Measurements from ENCODE around the gene ITFG1.

DNA sequence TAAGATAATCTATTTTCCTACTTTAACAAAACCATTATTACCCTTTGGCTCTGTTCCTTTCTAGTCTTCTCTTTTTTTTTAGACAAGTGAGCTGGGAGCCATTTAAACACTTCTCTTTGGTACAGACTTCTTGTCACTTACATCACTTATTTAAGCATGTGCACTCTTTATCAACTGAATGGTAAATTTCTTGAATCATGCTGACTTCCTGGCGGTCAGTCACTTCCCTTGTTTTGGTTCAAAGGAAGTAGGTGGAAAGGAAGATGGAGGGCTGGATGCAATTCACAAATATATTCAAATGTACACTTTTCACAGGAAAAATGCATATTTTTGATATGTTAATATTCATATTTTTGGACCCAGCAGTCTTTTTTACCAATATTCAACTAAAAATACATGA, 97.1 kb downstream of the ITFG1 start:
- TF ChIP-seq CTCF (IDR thresholded peaks at IDR 0.05) (no peak), POLR2A (IDR thresholded peaks at IDR 0.05) (no peak)

Data from heart left ventricle (tissue), 13 donors.